ENCODE measurements around the gene PARD6B.
"Not testable (repeated sequence)": the region's sequence is repeated elsewhere in the genome, so short reads cannot be mapped to it uniquely, and the experiment has no call there.

PARD6B gene

GRCh38 chr20:50695135-50695872 lies 36.1 kb upstream of the PARD6B start:
- FAIRE-seq = no peak
- no peak for TF ChIP-seq CTCF (IDR thresholded peaks at IDR 0.05; ENCODE audit: insufficient read depth, missing control alignments)
- DNase-seq (ENCODE audit: insufficient read length, low spot score) = no peak

- not testable (repeated sequence) for DNase-seq (ENCODE audit: insufficient read length, low spot score); FAIRE-seq
These were observed 33.1 kb upstream of the PARD6B start for GRCh38 chr20:50698255-50698654.

- FAIRE-seq = no peak
- TF ChIP-seq CTCF (IDR thresholded peaks at IDR 0.05; ENCODE audit: insufficient read depth, missing control alignments) = no peak
- DNase-seq (ENCODE audit: insufficient read length, low spot score) = no peak
These were observed 31.7 kb upstream of the PARD6B start for GRCh38 chr20:50699688-50700087.

- FAIRE-seq = no peak
- DNase-seq (ENCODE audit: insufficient read length, low spot score) = no peak
- TF ChIP-seq CTCF (IDR thresholded peaks at IDR 0.05; ENCODE audit: insufficient read depth, missing control alignments) = no peak
These were observed 30.1 kb upstream of the PARD6B start for GRCh38 chr20:50701041-50701963.

GRCh38 chr20:50703651-50704438 lies 27.5 kb upstream of the PARD6B start:
- DNase-seq (ENCODE audit: insufficient read length, low spot score); FAIRE-seq: not testable (repeated sequence)

GRCh38 chr20:50704514-50704913 lies 26.9 kb upstream of the PARD6B start:
- DNase-seq (ENCODE audit: insufficient read length, low spot score) (no peak), FAIRE-seq (no peak)
- TF ChIP-seq CTCF (IDR thresholded peaks at IDR 0.05; ENCODE audit: insufficient read depth, missing control alignments) = no peak

GRCh38 chr20:50704971-50705370 lies 26.4 kb upstream of the PARD6B start:
- FAIRE-seq (no peak), DNase-seq (ENCODE audit: insufficient read length, low spot score) (no peak)
- no peak for TF ChIP-seq CTCF (IDR thresholded peaks at IDR 0.05; ENCODE audit: insufficient read depth, missing control alignments)
